HepG2 (cell line): ENCODE data around the gene STUB1. TPM values are rescaled to one million over a fixed set of nuclear protein-coding genes. Genes with fewer than 3 reads are reported as not detected.

Experiments used
- ATAC-seq: fragments of 200-7000 bp; cut with Tn5 transposase; 3 replicates; pipeline ENCODE4 v1.9.1; 2020; ENCODE audit warnings: mild to moderate bottlenecking, moderate library complexity
- BruUV-seq: library from RNA; stranded (reverse); fragments of 400-500 nt; replicated peaks from 2 replicates; lab custom pipeline; 2021; lab: Mats Ljungman, UMichigan
- CTCF ChIA-PET: fragments of 300-600 bp; formaldehyde crosslinking; extraction: SDS; loops from one replicate; lab custom pipeline; 2021; ENCODE audit warnings: low total read pairs, inconsistent platforms, low intra/inter-chr PET ratio; lab: Yijun Ruan, JAX
- POLR2A ChIA-PET: fragments of 350-600 bp; sonication (Branson Sonifier 250); formaldehyde crosslinking; loops from one replicate; lab custom pipeline; 2020; ENCODE audit warnings: antibody characterized with exemption, inconsistent platforms; lab: Yijun Ruan, JAX
- DNase-seq: peaks from one replicate; pipeline ENCODE4 v3.0.0-alpha.2; 2015; ENCODE audit warnings: low spot score
- FAIRE-seq: peaks from 3 replicates; lab custom pipeline; 2011; peaks lifted over from hg19 to GRCh38; lab: Jason Lieb, UNC
- H2AFZ ChIP-seq: one replicate; pipeline ENCODE4 v1.6.1; 2011; ENCODE audit warnings: low read length, inconsistent platforms
- H3K27ac ChIP-seq: fragments of 300-600 bp; 3 replicates; pipeline ENCODE4 v1.8.0; 2011; ENCODE audit warnings: mixed run types, mild to moderate bottlenecking, mixed read lengths, low read length, inconsistent platforms; ENCODE audit not compliant: insufficient read depth; ENCODE audit errors: extremely low read length
- H3K27me3 ChIP-seq, 2 experiments: fragments of 200-600 bp in 1 of 2; 2 replicates in 1 of 2; 3 replicates in 1 of 2; pipeline versions ENCODE4 v1.6.0 to v1.8.0; 2011; ENCODE audit warnings: low read length in 2 of 2, mild to moderate bottlenecking in 2 of 2, moderate library complexity in 2 of 2, inconsistent platforms in 1 of 2; ENCODE audit not compliant: insufficient read depth in 2 of 2, control insufficient read depth in 1 of 2
- H3K36me3 ChIP-seq, 2 experiments: fragments of 200-600 bp in 1 of 2; replicated peaks in 1 of 2; 2 replicates in 1 of 2; 3 replicates in 1 of 2; pipeline versions ENCODE4 v1.5.1 to v1.8.0; 2011; ENCODE audit warnings: low read length in 2 of 2, inconsistent platforms in 1 of 2; ENCODE audit not compliant: insufficient read depth in 2 of 2, control insufficient read depth in 1 of 2
- H3K4me1 ChIP-seq: 2 replicates; pipeline ENCODE4 v1.5.1; 2012; ENCODE audit warnings: low read length, inconsistent platforms; ENCODE audit not compliant: insufficient read depth
- H3K4me2 ChIP-seq: 2 replicates; pipeline ENCODE4 v1.6.0; 2011; ENCODE audit warnings: low read depth, low read length, inconsistent platforms
- H3K4me3 ChIP-seq, 3 experiments: fragments of 200-600 bp in 1 of 3; sonication (generic), shearing (Covaris generic) in 1 of 3; replicated peaks in 1 of 3; 2 replicates each; pipeline ENCODE4 v1.5.1; 2011 to 2016; ENCODE audit warnings: low read length in 3 of 3, inconsistent platforms in 2 of 3, low read depth in 2 of 3, mild to moderate bottlenecking in 2 of 3, control low read depth in 1 of 3, mixed read lengths in 1 of 3; ENCODE audit not compliant: insufficient read depth in 1 of 3
- H3K79me2 ChIP-seq: one replicate; pipeline ENCODE4 v1.6.1; 2011; ENCODE audit warnings: low read length, inconsistent platforms; ENCODE audit not compliant: insufficient read depth
- H3K9ac ChIP-seq: 2 replicates; pipeline ENCODE4 v1.6.0; 2011; ENCODE audit warnings: mild to moderate bottlenecking, low read depth, low read length, inconsistent platforms; ENCODE audit not compliant: insufficient read depth
- H3K9me3 ChIP-seq: 2 replicates; pipeline ENCODE4 v1.5.1; 2012; ENCODE audit warnings: mild to moderate bottlenecking, low read length
- H4K20me1 ChIP-seq: 2 replicates; pipeline ENCODE4 v1.6.0; 2011; ENCODE audit warnings: inconsistent platforms, mild to moderate bottlenecking, low read length, moderate library complexity; ENCODE audit not compliant: insufficient read depth
- AGO2 ChIP-seq: fragments of 200-400 bp; formaldehyde crosslinking; optimal IDR thresholded peaks from 2 replicates; pipeline ENCODE3; 2017; ENCODE audit warnings: mild to moderate bottlenecking, low read depth, low read length, moderate library complexity
- GATAD2A ChIP-seq: IDR thresholded peaks from 2 replicates; pipeline ENCODE4 v1.6.1; 2016
- NCOR1 ChIP-seq: fragments of 200-600 bp; sonication (generic); IDR thresholded peaks from 2 replicates; pipeline ENCODE4 v1.7.0; 2017; ENCODE audit warnings: antibody characterized with exemption, low read length, borderline replicate concordance
- RBFOX2 ChIP-seq: fragments of 200-400 bp; formaldehyde crosslinking; IDR thresholded peaks from 2 replicates; pipeline ENCODE4 v1.6.1; 2017; ENCODE audit warnings: low read depth, mild to moderate bottlenecking, low read length
- SP140L ChIP-seq: sonication (generic); formaldehyde crosslinking; IDR thresholded peaks from 2 replicates; pipeline ENCODE4 v1.4.0; 2020; ENCODE audit warnings: missing genetic modification reagents, borderline replicate concordance
- SRY ChIP-seq: sonication (generic); formaldehyde crosslinking; IDR thresholded peaks from 2 replicates; pipeline ENCODE4 v1.8.0; 2022; ENCODE audit warnings: mild to moderate bottlenecking, missing genetic modification reagents
- ZFP36L2 ChIP-seq: sonication (generic); formaldehyde crosslinking; IDR thresholded peaks from 2 replicates; pipeline ENCODE4 v1.4.0; 2020; ENCODE audit warnings: missing genetic modification reagents
- ZNF18 ChIP-seq: sonication (generic); formaldehyde crosslinking; IDR thresholded peaks from 2 replicates; pipeline ENCODE4 v1.8.0; 2022; ENCODE audit warnings: mild to moderate bottlenecking, missing genetic modification reagents; ENCODE audit not compliant: insufficient replicate concordance
- ZNF263 ChIP-seq: sonication (generic); formaldehyde crosslinking; IDR thresholded peaks from 2 replicates; pipeline ENCODE4 v1.4.0; 2020; ENCODE audit warnings: missing genetic modification reagents
- ZNF446 ChIP-seq: sonication (generic); formaldehyde crosslinking; IDR thresholded peaks from 2 replicates; pipeline ENCODE4 v1.5.0; 2020; ENCODE audit warnings: mild to moderate bottlenecking, missing genetic modification reagents
- ZNF451 ChIP-seq: sonication (generic); formaldehyde crosslinking; IDR thresholded peaks from 2 replicates; pipeline ENCODE4 v1.5.0; 2020; ENCODE audit warnings: mild to moderate bottlenecking, missing genetic modification reagents
- ZSCAN29 ChIP-seq: sonication (generic); formaldehyde crosslinking; conservative IDR thresholded peaks from 2 replicates; pipeline ENCODE4 v1.4.0; 2020; ENCODE audit warnings: mild to moderate bottlenecking, missing genetic modification reagents
- ZZZ3 ChIP-seq: sonication (generic); formaldehyde crosslinking; IDR thresholded peaks from 2 replicates; pipeline ENCODE4 v1.4.0; 2020; ENCODE audit warnings: missing genetic modification reagents, mild to moderate bottlenecking, borderline replicate concordance
- WGBS: methylation state at CpG from one replicate; pipeline ENCODE4 v1.1.6; 2017; ENCODE audit warnings: low lambda C conversion rate; 5-methylcytosine and 5-hydroxymethylcytosine counted together
- in situ Hi-C: cut with HindIII; loops from 2 replicates; pipeline ENCODE4 v1.10.0; 2017; ENCODE audit warnings: low pct_unique_long_range_greater_than_20kb; ENCODE audit not compliant: extremely low pct_ligation_motif_present
- intact Hi-C: fragments of 100-400 bp; cut with micrococcal nuclease; formaldehyde crosslinking; loops from one replicate; pipeline ENCODE4 v1.10.0; 2022; ENCODE audit not compliant: unreplicated experiment
- polyA plus RNA-seq, 8 experiments: library from polyadenylated mRNA; depleted of rRNA in 3 of 8; stranded (reverse) in 7 of 8; unstranded in 1 of 8; fragments of >200 nt; fragmentation: Illumina TruSeq in 4 of 8; extraction: Trizol in 4 of 8; gene quantifications; 2 replicates each; pipeline versions ENCODE4 v1.2.1 to v1.2.3, GENCODE V29; 2011 to 2016; ENCODE audit warnings: low read depth in 4 of 8, missing spikeins in 1 of 8, mixed read lengths in 1 of 8; ENCODE audit not compliant: insufficient read depth in 1 of 8
- total RNA-seq, 5 experiments: library from RNA; depleted of rRNA; stranded (reverse); fragments of >200 nt; fragmentation: Illumina TruSeq; extraction: Trizol; gene quantifications; 2 replicates each; pipeline ENCODE4 v1.2.3, GENCODE V29; 2016; ENCODE audit warnings: low read depth in 1 of 5

STUB1 gene
- total and polyA plus RNA-seq, 2 of the 13 experiments (the other 11 are each of a cell fraction or from before 2014, with no cell fraction given) = 52.9 to 78.2 TPM

GRCh38 chr16:634051-634670 is 46.0 kb upstream of the STUB1 start:
- Histone ChIP-seq H3K36me3 (no peaks in the 10 kb centered on the region; a peak in 1 of 5 replicates), H2AFZ (no peak overlapping the region), H4K20me1 (no peaks in the 10 kb centered on the region), H3K4me1 (peaks cover 38% of the 10 kb centered on the region), H3K9ac (no peak overlapping the region), H3K4me3 (no peak overlapping the region), H3K9me3 (no peaks in the 10 kb centered on the region), H3K27me3 (no peaks in the 10 kb centered on the region), H3K79me2 (peaks cover 6% of the 10 kb centered on the region), H3K27ac (no peak overlapping the region), H3K4me2 (no peak overlapping the region)
- TF ChIP-seq AGO2 (peak; percentile 64), NCOR1 (no peak), RBFOX2 (peak; percentile 38; the same call in 1 of the 2 replicates), ZFP36L2 (CRISPR knock-in tag) (no peak), SRY (CRISPR knock-in tag) (no peak), ZZZ3 (CRISPR knock-in tag) (no peak), ZSCAN29 (no peak)
- no peak for DNase-seq
- in situ Hi-C loops = no loop called here
- WGBS = 95% methylated on average over 6 of the region's 22 CpGs
- no peak for FAIRE-seq
- CTCF ChIA-PET = no interaction called here
- no TSS peak for BruUV-seq
- POLR2A ChIA-PET = no interaction called here
- intact Hi-C loops = no loop called here
- ATAC-seq = no peak

GRCh38 chr16:634996-635395 is 45.2 kb upstream of the STUB1 start:
- in situ Hi-C loops = no loop called here
- Histone ChIP-seq H2AFZ (no peak overlapping the region), H3K79me2 (peaks cover 6% of the 10 kb centered on the region), H3K9me3 (no peaks in the 10 kb centered on the region), H3K4me2 (peak overlapping the region; percentile 99), H3K27me3 (no peaks in the 10 kb centered on the region), H3K27ac (no peak overlapping the region), H3K4me3 (peak overlapping the region; percentile 90 to 94 (median 92)), H4K20me1 (no peaks in the 10 kb centered on the region), H3K36me3 (no peaks in the 10 kb centered on the region; a peak in 1 of 5 replicates), H3K4me1 (peaks cover 31% of the 10 kb centered on the region), H3K9ac (peak overlapping the region; percentile 83; the same call in 1 of the 2 replicates)
- DNase-seq = no peak
- WGBS = 93% methylated on average over 2 of the region's 7 CpGs
- no peak for FAIRE-seq
- BruUV-seq = no TSS peak
- CTCF ChIA-PET = no interaction called here
- intact Hi-C loops = no loop called here
- POLR2A ChIA-PET = no interaction called here
- ATAC-seq = no peak
- peak; percentile 27; the same call in 1 of the 2 replicates for TF ChIP-seq ZNF263
- TF ChIP-seq ZNF451 (CRISPR knock-in tag) = no peak
- no peak for TF ChIP-seq SP140L (CRISPR knock-in tag)
- TF ChIP-seq ZNF18 (CRISPR knock-in tag) = no peak
- no peak for TF ChIP-seq GATAD2A (CRISPR knock-in tag)
- no peak for TF ChIP-seq ZNF446 (CRISPR knock-in tag)
